ENCODE measurements around the gene TNFSF8. TPM values are rescaled to one million over a fixed set of nuclear protein-coding genes. Genes with fewer than 3 reads are reported as not detected.

Gene TNFSF8
- total RNA-seq, 1 donor = not detected

GRCh38 chr9:114929201-114929600 lies 1.2 kb downstream of the TNFSF8 start:
- no peak for DNase-seq (ENCODE audit: insufficient read length, low spot score, missing footprints)
- no peaks in the 10 kb centered on the region for H4K20me1 ChIP-seq (ENCODE audit: insufficient read depth, low read length)
- H3K36me3 ChIP-seq (ENCODE audit: insufficient read depth, low read length) = no peaks in the 10 kb centered on the region
- no peak for TF ChIP-seq CTCF (IDR thresholded peaks at IDR 0.05; ENCODE audit: extremely low read depth, low read depth, low read length)
- no peak overlapping the region for H2AFZ ChIP-seq (ENCODE audit: low read length)
- no peak overlapping the region for H3K4me3 ChIP-seq (ENCODE audit: insufficient read depth, low read length)
- no peaks in the 10 kb centered on the region for H3K4me1 ChIP-seq (ENCODE audit: insufficient read depth, low read length)
- H3K4me2 ChIP-seq (ENCODE audit: insufficient read depth, low read length) = no peak overlapping the region
- H3K27me3 ChIP-seq (ENCODE audit: insufficient read depth, low read length) = peaks cover 73% of the 10 kb centered on the region
- no peaks in the 10 kb centered on the region for H3K9me3 ChIP-seq (ENCODE audit: low read depth, low read length)
- H3K27ac ChIP-seq (ENCODE audit: low read depth, low read length) = no peak overlapping the region
- H3K79me2 ChIP-seq (ENCODE audit: insufficient read depth, low read length) = no peaks in the 10 kb centered on the region

DNA sequence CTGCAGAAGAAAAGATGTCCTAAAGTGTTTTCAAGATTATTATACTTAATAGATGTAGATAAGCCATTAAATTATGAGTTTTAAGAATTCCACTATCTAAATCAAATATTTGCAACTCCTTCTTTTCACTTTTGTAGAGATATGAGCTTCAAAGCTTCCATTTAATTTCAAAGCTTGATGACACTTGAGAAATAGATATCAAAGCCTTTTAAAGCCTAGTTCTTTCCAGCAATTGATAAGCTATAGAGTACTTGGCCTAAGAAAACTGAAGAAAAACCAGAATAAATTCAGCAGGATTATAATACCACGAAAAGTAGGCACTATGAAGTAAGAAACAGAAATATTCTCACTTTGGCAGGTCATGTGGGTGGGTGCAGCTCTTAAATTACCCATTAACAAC lies 1.7 kb downstream of the TNFSF8 start:
- no peak for TF ChIP-seq CTCF (IDR thresholded peaks at IDR 0.05; ENCODE audit: extremely low read depth, low read depth, low read length)
- no peaks in the 10 kb centered on the region for H3K9me3 ChIP-seq (ENCODE audit: low read depth, low read length)
- H3K27me3 ChIP-seq (ENCODE audit: insufficient read depth, low read length) = peaks cover 71% of the 10 kb centered on the region
- no peaks in the 10 kb centered on the region for H4K20me1 ChIP-seq (ENCODE audit: insufficient read depth, low read length)
- no peaks in the 10 kb centered on the region for H3K36me3 ChIP-seq (ENCODE audit: insufficient read depth, low read length)
- H2AFZ ChIP-seq (ENCODE audit: low read length) = no peak overlapping the region
- no peaks in the 10 kb centered on the region for H3K4me1 ChIP-seq (ENCODE audit: insufficient read depth, low read length)
- DNase-seq (ENCODE audit: insufficient read length, low spot score, missing footprints) = no peak
- H3K79me2 ChIP-seq (ENCODE audit: insufficient read depth, low read length) = no peaks in the 10 kb centered on the region
- no peak overlapping the region for H3K4me2 ChIP-seq (ENCODE audit: insufficient read depth, low read length)
- no peak overlapping the region for H3K27ac ChIP-seq (ENCODE audit: low read depth, low read length)
- no peak overlapping the region for H3K4me3 ChIP-seq (ENCODE audit: insufficient read depth, low read length)

DNA sequence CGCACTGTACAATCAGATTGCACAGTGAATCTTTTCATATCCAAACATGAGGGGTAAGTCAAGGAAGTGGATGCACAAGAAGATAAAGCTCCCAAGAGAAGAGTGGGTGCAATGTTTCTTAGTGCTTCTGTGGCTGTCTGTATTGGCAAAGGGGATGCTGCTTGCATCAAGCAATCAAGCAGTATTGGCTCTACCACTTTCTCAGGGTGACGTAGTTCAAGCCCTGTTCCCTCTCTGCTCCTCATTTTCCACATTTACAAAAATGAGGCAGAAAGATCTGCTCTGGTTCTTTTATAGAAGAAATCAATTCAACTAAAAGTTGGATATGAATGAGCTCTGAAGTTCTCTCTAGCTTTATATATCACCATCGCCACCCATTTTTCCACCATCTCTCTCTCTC lies 2.3 kb downstream of the TNFSF8 start:
- DNase-seq (ENCODE audit: insufficient read length, low spot score, missing footprints) = no peak
- no peak for TF ChIP-seq CTCF (IDR thresholded peaks at IDR 0.05; ENCODE audit: extremely low read depth, low read depth, low read length)
- H3K36me3 ChIP-seq (ENCODE audit: insufficient read depth, low read length) = no peaks in the 10 kb centered on the region
- H3K4me2 ChIP-seq (ENCODE audit: insufficient read depth, low read length) = no peak overlapping the region
- peaks cover 71% of the 10 kb centered on the region for H3K27me3 ChIP-seq (ENCODE audit: insufficient read depth, low read length)
- no peak overlapping the region for H2AFZ ChIP-seq (ENCODE audit: low read length)
- H3K4me3 ChIP-seq (ENCODE audit: insufficient read depth, low read length) = no peak overlapping the region
- no peak overlapping the region for H3K27ac ChIP-seq (ENCODE audit: low read depth, low read length)
- H4K20me1 ChIP-seq (ENCODE audit: insufficient read depth, low read length) = no peaks in the 10 kb centered on the region
- H3K9me3 ChIP-seq (ENCODE audit: low read depth, low read length) = no peaks in the 10 kb centered on the region
- no peaks in the 10 kb centered on the region for H3K79me2 ChIP-seq (ENCODE audit: insufficient read depth, low read length)
- no peaks in the 10 kb centered on the region for H3K4me1 ChIP-seq (ENCODE audit: insufficient read depth, low read length)

DNA sequence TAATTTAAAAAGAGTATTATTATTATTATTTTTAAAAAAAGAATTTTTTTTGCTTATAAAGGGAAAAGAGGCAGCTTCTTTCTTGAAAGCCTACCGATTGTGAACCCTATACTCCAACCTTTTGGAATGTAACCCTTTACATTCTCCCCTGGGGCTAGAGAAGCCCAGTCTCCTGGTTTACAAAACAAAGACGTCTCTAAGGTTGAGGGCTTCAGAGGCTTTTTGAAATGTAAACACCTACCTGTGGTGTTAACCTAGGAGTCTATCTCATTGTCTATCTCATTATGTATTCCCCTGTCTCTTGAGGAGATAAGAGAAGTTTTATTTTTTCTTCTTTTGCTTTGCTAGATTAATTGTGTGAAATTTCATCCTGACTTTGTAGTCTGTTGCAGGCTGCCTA lies 4.7 kb downstream of the TNFSF8 start:
- no peak for TF ChIP-seq CTCF (IDR thresholded peaks at IDR 0.05; ENCODE audit: extremely low read depth, low read depth, low read length)
- no peak overlapping the region for H3K4me3 ChIP-seq (ENCODE audit: insufficient read depth, low read length)

More for the DNA sequence above, 4.7 kb downstream of the TNFSF8 start:
- Histone ChIP-seq H3K4me1 (ENCODE audit: insufficient read depth, low read length) (no peaks in the 10 kb centered on the region), H3K4me2 (ENCODE audit: insufficient read depth, low read length) (no peak overlapping the region), H2AFZ (ENCODE audit: low read length) (no peak overlapping the region), H3K27ac (ENCODE audit: low read depth, low read length) (no peak overlapping the region), H3K36me3 (ENCODE audit: insufficient read depth, low read length) (no peaks in the 10 kb centered on the region), H4K20me1 (ENCODE audit: insufficient read depth, low read length) (no peaks in the 10 kb centered on the region), H3K79me2 (ENCODE audit: insufficient read depth, low read length) (no peaks in the 10 kb centered on the region), H3K27me3 (ENCODE audit: insufficient read depth, low read length) (peaks cover 69% of the 10 kb centered on the region), H3K9me3 (ENCODE audit: low read depth, low read length) (no peaks in the 10 kb centered on the region)
- DNase-seq (ENCODE audit: insufficient read length, low spot score, missing footprints) = no peak
